H1 (cell line): ENCODE data around the gene DBR1. TPM values are rescaled to one million over a fixed set of nuclear protein-coding genes. Genes with fewer than 3 reads are reported as not detected.
A peak's percentile ranks its signal among the peaks of the same experiment; 100 is the strongest.

Experiments used
- CTCF ChIA-PET: fragments of 300-600 bp; sonication (Branson Sonifier 250); formaldehyde crosslinking; loops from one replicate; lab custom pipeline; 2021; ENCODE audit not compliant: partially characterized antibody; lab: Charles Lee
- POLR2A ChIA-PET: fragments of 300-600 bp; sonication (Branson Sonifier 250); formaldehyde crosslinking; loops from one replicate; lab custom pipeline; 2021; ENCODE audit warnings: inconsistent platforms; ENCODE audit not compliant: partially characterized antibody; lab: Charles Lee
- DNase-seq, 2 experiments: peaks; one replicate each; pipeline versions ENCODE4 v3.0.0 to v3.0.0-alpha.2; 2010 to 2022; ENCODE audit warnings: low spot score in 2 of 2, low read depth in 1 of 2, mixed read lengths in 1 of 2
- FAIRE-seq: peaks from 2 replicates; lab custom pipeline; 2011; peaks lifted over from hg19 to GRCh38; lab: Jason Lieb, UNC
- H2AFZ ChIP-seq: 2 replicates; pipeline ENCODE4 v1.8.1; 2012; ENCODE audit warnings: low read length, inconsistent platforms
- H2AK5ac ChIP-seq: 2 replicates; pipeline ENCODE4 v1.6.1; 2013; ENCODE audit warnings: low read depth, low read length
- H2BK120ac ChIP-seq: replicated peaks from 2 replicates; pipeline ENCODE3; 2013; ENCODE audit warnings: low read depth, low read length, inconsistent platforms
- H2BK12ac ChIP-seq: 2 replicates; pipeline ENCODE4 v1.6.1; 2013; ENCODE audit warnings: low read depth, low read length
- H2BK15ac ChIP-seq: 2 replicates; pipeline ENCODE4 v1.6.1; 2013; ENCODE audit warnings: low read length
- H2BK20ac ChIP-seq: 2 replicates; pipeline ENCODE4 v1.6.1; 2013; ENCODE audit warnings: low read length
- H2BK5ac ChIP-seq: 2 replicates; pipeline ENCODE4 v1.6.1; 2013; ENCODE audit warnings: low read depth, low read length
- H3K14ac ChIP-seq: 2 replicates; pipeline ENCODE4 v1.6.1; 2013; ENCODE audit warnings: inconsistent platforms; ENCODE audit not compliant: insufficient read length
- H3K18ac ChIP-seq: 2 replicates; pipeline ENCODE4 v1.6.1; 2013; ENCODE audit warnings: low read length; ENCODE audit errors: extremely low read depth
- H3K23ac ChIP-seq: 2 replicates; pipeline ENCODE4 v1.6.1; 2013; ENCODE audit warnings: inconsistent platforms; ENCODE audit not compliant: insufficient read length
- H3K23me2 ChIP-seq: 2 replicates; pipeline ENCODE4 v1.6.1; 2013; ENCODE audit warnings: low read depth, low read length
- H3K27ac ChIP-seq: 2 replicates; pipeline ENCODE4 v1.6.1; 2011; ENCODE audit warnings: low read depth, low read length, inconsistent platforms
- H3K27me3 ChIP-seq, 4 experiments: replicated peaks in 1 of 4; 1 replicate in 1 of 4; 2 replicates in 3 of 4; pipeline versions ENCODE4 v1.6.1 to v1.8.1; 2011 to 2013; ENCODE audit warnings: low read length in 3 of 4, mild to moderate bottlenecking in 3 of 4, inconsistent platforms in 2 of 4, mixed read lengths in 2 of 4, moderate library complexity in 1 of 4; ENCODE audit not compliant: control insufficient read depth in 3 of 4, insufficient read depth in 3 of 4; ENCODE audit errors: extremely low read depth in 1 of 4
- H3K36me3 ChIP-seq, 4 experiments: 2 replicates each; pipeline versions ENCODE4 v1.6.1 to v1.8.1; 2011 to 2013; ENCODE audit warnings: mild to moderate bottlenecking in 4 of 4, low read length in 3 of 4, moderate library complexity in 2 of 4, control low read depth in 1 of 4, inconsistent platforms in 1 of 4; ENCODE audit not compliant: insufficient read depth in 4 of 4, control insufficient read depth in 2 of 4
- H3K4ac ChIP-seq: replicated peaks from 2 replicates; pipeline ENCODE3; 2013; ENCODE audit warnings: low read length, low read depth, mixed read lengths, inconsistent platforms; ENCODE audit not compliant: insufficient read length
- H3K4me1 ChIP-seq, 4 experiments: replicated peaks in 1 of 4; 1 replicate in 1 of 4; 2 replicates in 3 of 4; pipeline versions ENCODE4 v1.6.1 to v1.8.1; 2011 to 2013; ENCODE audit warnings: low read length in 3 of 4, inconsistent platforms in 2 of 4, mixed read lengths in 1 of 4; ENCODE audit not compliant: insufficient read depth in 4 of 4, control insufficient read depth in 3 of 4
- H3K4me2 ChIP-seq, 2 experiments: 2 replicates each; pipeline versions ENCODE4 v1.6.1 to v1.8.1; 2011 to 2013; ENCODE audit warnings: low read depth in 2 of 2, low read length in 2 of 2, control low read depth in 1 of 2, inconsistent platforms in 1 of 2, mild to moderate bottlenecking in 1 of 2; ENCODE audit not compliant: insufficient read depth in 1 of 2
- H3K4me3 ChIP-seq, 4 experiments: fragments of 200-600, 300-600 bp in 1 of 4; sonication (generic), shearing (Covaris generic), sonication (Bioruptor Twin) in 1 of 4; 2 replicates each; pipeline versions ENCODE4 v1.5.1 to v1.8.1; 2011 to 2016; ENCODE audit warnings: low read length in 4 of 4, low read depth in 3 of 4, control low read depth in 2 of 4, inconsistent platforms in 2 of 4, mild to moderate bottlenecking in 2 of 4, mixed read lengths in 1 of 4, moderate library complexity in 1 of 4; ENCODE audit not compliant: insufficient read depth in 2 of 4; ENCODE audit errors: extremely low read depth in 1 of 4
- H3K56ac ChIP-seq: replicated peaks from 2 replicates; pipeline ENCODE3; 2013; ENCODE audit warnings: low read depth, mild to moderate bottlenecking, mixed read lengths, low read length, inconsistent platforms; ENCODE audit not compliant: insufficient read length
- H3K79me1 ChIP-seq: 2 replicates; pipeline ENCODE4 v1.6.1; 2013; ENCODE audit warnings: low read depth, low read length, control low read depth
- H3K79me2 ChIP-seq, 2 experiments: 2 replicates each; pipeline versions ENCODE4 v1.6.1 to v1.8.1; 2012 to 2013; ENCODE audit warnings: low read length in 2 of 2, mild to moderate bottlenecking in 2 of 2, inconsistent platforms in 1 of 2; ENCODE audit not compliant: insufficient read depth in 2 of 2, control insufficient read depth in 1 of 2
- H3K9ac ChIP-seq, 4 experiments: replicated peaks in 1 of 4; 1 replicate in 1 of 4; 2 replicates in 3 of 4; pipeline versions ENCODE4 v1.6.1 to v1.8.1; 2011 to 2013; ENCODE audit warnings: low read depth in 3 of 4, low read length in 3 of 4, control low read depth in 2 of 4, mild to moderate bottlenecking in 2 of 4, moderate library complexity in 2 of 4, inconsistent platforms in 1 of 4; ENCODE audit errors: extremely low read depth in 1 of 4
- H3K9me3 ChIP-seq, 2 experiments: 2 replicates each; pipeline versions ENCODE4 v1.6.1 to v1.8.1; 2012 to 2013; ENCODE audit warnings: mild to moderate bottlenecking in 2 of 2, moderate library complexity in 2 of 2, control low read depth in 1 of 2, inconsistent platforms in 1 of 2, low read depth in 1 of 2, low read length in 1 of 2, mixed read lengths in 1 of 2; ENCODE audit not compliant: insufficient read depth in 2 of 2
- H4K20me1 ChIP-seq, 2 experiments: replicated peaks in 1 of 2; 2 replicates each; pipeline versions ENCODE3 to v1.8.1; 2011 to 2013; ENCODE audit warnings: inconsistent platforms in 2 of 2, low read length in 2 of 2, mild to moderate bottlenecking in 1 of 2; ENCODE audit not compliant: insufficient read depth in 2 of 2, control insufficient read depth in 1 of 2
- H4K5ac ChIP-seq: 2 replicates; pipeline ENCODE4 v1.6.1; 2013; ENCODE audit warnings: low read length, low read depth, mixed read lengths, inconsistent platforms; ENCODE audit not compliant: insufficient read length
- H4K8ac ChIP-seq: 2 replicates; pipeline ENCODE4 v1.8.0; 2013; ENCODE audit warnings: mild to moderate bottlenecking, moderate library complexity, low read length, inconsistent platforms; ENCODE audit not compliant: insufficient read depth; ENCODE audit errors: extremely low read depth
- H4K91ac ChIP-seq: replicated peaks from 2 replicates; pipeline ENCODE3; 2013; ENCODE audit warnings: low read length, mixed read lengths, inconsistent platforms; ENCODE audit not compliant: insufficient read length
- WGBS, 2 experiments: shearing (Covaris generic) in 1 of 2; methylation state at CpG; one replicate each; pipeline versions ENCODE4 v1.1.6 to v1.1.7; 2013 to 2015; ENCODE audit warnings: low lambda C conversion rate in 2 of 2, mixed read lengths in 2 of 2, inconsistent platforms in 1 of 2, low coverage in 1 of 2, missing lambda C conversion rate in 1 of 2; ENCODE audit not compliant: insufficient replicate concordance in 2 of 2, insufficient coverage in 1 of 2, insufficient read length in 1 of 2; ENCODE audit errors: extremely low coverage in 1 of 2, missing lambda C conversion rate in 1 of 2; 5-methylcytosine and 5-hydroxymethylcytosine counted together
- polyA plus RNA-seq, 7 experiments: library from polyadenylated mRNA; depleted of rRNA in 3 of 7; stranded (reverse) in 5 of 7; unstranded in 2 of 7; fragments of >200 nt in 5 of 7; fragments of 200-250 nt in 2 of 7; gene quantifications; 1 replicate in 5 of 7; 2 replicates in 1 of 7; 4 replicates in 1 of 7; pipeline versions ENCODE4 v1.2.1 to v1.2.3, GENCODE V29; 2011 to 2013; ENCODE audit warnings: missing spikeins in 2 of 7, mixed read lengths in 2 of 7
- total RNA-seq: library from RNA; stranded (reverse); fragmentation: NEBNext Ultra II Directional; extraction: Animal tissue kit (Norgen Biotek cat#: 25700); gene quantifications from 2 replicates; pipeline ENCODE4 v1.2.1, GENCODE V29; 2021

DBR1 gene
- total and polyA plus RNA-seq, 2 of the 8 experiments (the other 6 are each of a cell fraction or from before 2014, with no cell fraction given): 10.1 to 18.3 TPM

GRCh38 chr3:138210528-138210927, 35.8 kb upstream of the DBR1 start:
- Histone ChIP-seq H3K4me1 (peaks cover 0 to 5% (median 2%) of the 10 kb centered on the region in 4 experiments; a peak in 2 of 7 replicates), H2AFZ (no peak overlapping the region), H4K91ac (no peak overlapping the region), H2BK12ac (no peak overlapping the region), H3K36me3 (peaks cover 0 to 8% (median 0%) of the 10 kb centered on the region in 4 experiments; a peak in 1 of 8 replicates), H3K27me3 (no peaks in the 10 kb centered on the region), H4K8ac (no peak overlapping the region), H3K4ac (no peak overlapping the region), H2BK15ac (no peak overlapping the region), H3K4me2 (peak overlapping the region; percentile 2 to 10; a peak in 1 of 4 replicates), H2BK120ac (no peak overlapping the region), H3K23me2 (no peaks in the 10 kb centered on the region), H3K18ac (no peak overlapping the region), H2BK5ac (no peak overlapping the region), H3K9me3 (no peaks in the 10 kb centered on the region; a peak in 1 of 4 replicates), H4K20me1 (peaks cover 1 to 5% of the 10 kb centered on the region in 2 experiments), H3K4me3 (peak overlapping the region in 1 of 4 experiments; percentile 1; a peak in 1 of 8 replicates), H3K56ac (no peak overlapping the region), H4K5ac (no peak overlapping the region), H3K27ac (no peak overlapping the region), H3K23ac (no peak overlapping the region), H2BK20ac (no peak overlapping the region), H3K79me2 (peaks cover 1 to 70% of the 10 kb centered on the region in 2 experiments), H3K14ac (no peak overlapping the region), H3K79me1 (peaks cover 5% of the 10 kb centered on the region), H2AK5ac (no peak overlapping the region; the same call in 1 of the 2 replicates), H3K9ac (no peak overlapping the region)
- DNase-seq (no peak), FAIRE-seq (no peak)
- POLR2A ChIA-PET: interaction anchor here (1.5 to 2.6 kb wide), 2 partner anchors 23 to 36 kb away, joined by 3 to 11 read pairs; partner anchors contain the start of genes ARMC8 and DBR1
- CTCF ChIA-PET: interaction anchor here (0.5 to 1.1 kb wide), 5 partner anchors 13 to 563 kb away, joined by 3 read pairs; no protein-coding TSS in a partner anchor
- 63% methylated on average over 3 of the region's 3 CpGs; no CpG with 5 or more reads in 1 of the 2 experiments for WGBS, 2 experiments
